HepG2 (cell line): Measurements from ENCODE around the gene TTYH1. TPM values are rescaled to one million over a fixed set of nuclear protein-coding genes. Genes with fewer than 3 reads are reported as not detected.

Experiments
- ELF4 ChIP-seq: sonication (generic); formaldehyde crosslinking; IDR thresholded peaks from 2 replicates; pipeline ENCODE4 v1.5.0; 2020; ENCODE audit warnings: missing genetic modification reagents, mild to moderate bottlenecking, moderate library complexity, borderline replicate concordance
- GATAD2A ChIP-seq: IDR thresholded peaks from 2 replicates; pipeline ENCODE4 v1.6.1; 2016
- HDAC1 ChIP-seq: sonication (generic); formaldehyde crosslinking; IDR thresholded peaks from 2 replicates; pipeline ENCODE4 v1.5.1; 2020; ENCODE audit warnings: mild to moderate bottlenecking, missing genetic modification reagents
- HNRNPL ChIP-seq: fragments of 200-400 bp; formaldehyde crosslinking; IDR thresholded peaks from 2 replicates; pipeline ENCODE4 v1.6.1; 2017; ENCODE audit warnings: mild to moderate bottlenecking, low read depth, low read length
- HOXA3 ChIP-seq: sonication (generic); formaldehyde crosslinking; IDR thresholded peaks from 2 replicates; pipeline ENCODE4 v1.5.0; 2020; ENCODE audit warnings: missing genetic modification reagents
- KDM5A ChIP-seq: fragments of 200-600 bp; sonication (generic); IDR thresholded peaks from 2 replicates; pipeline ENCODE4 v1.7.0; 2018; ENCODE audit warnings: antibody characterized with exemption, mild to moderate bottlenecking, low read length, borderline replicate concordance
- MBNL3 ChIP-seq: fragments of 250-450 bp; sonication (Bioruptor Pico); conservative IDR thresholded peaks from 2 replicates; pipeline ENCODE4 v1.8.0; 2022; ENCODE audit warnings: mild to moderate bottlenecking, inconsistent platforms
- MTA1 ChIP-seq: sonication (generic); formaldehyde crosslinking; IDR thresholded peaks from 2 replicates; pipeline ENCODE4 v1.4.0; 2020; ENCODE audit warnings: missing genetic modification reagents, mild to moderate bottlenecking, borderline replicate concordance
- NR2C2 ChIP-seq: sonication (generic); formaldehyde crosslinking; IDR thresholded peaks from 2 replicates; pipeline ENCODE4 v1.4.0; 2020; ENCODE audit warnings: missing genetic modification reagents, mild to moderate bottlenecking, moderate library complexity, borderline replicate concordance
- PHF8 ChIP-seq: sonication (generic); formaldehyde crosslinking; IDR thresholded peaks from 2 replicates; pipeline ENCODE4 v1.5.0; 2020; ENCODE audit warnings: missing genetic modification reagents
- PRDM10 ChIP-seq: sonication (generic); formaldehyde crosslinking; IDR thresholded peaks from 2 replicates; pipeline ENCODE4 v1.4.0; 2020; ENCODE audit warnings: low read depth, missing genetic modification reagents
- PRMT3 ChIP-seq: sonication (generic); formaldehyde crosslinking; IDR thresholded peaks from 2 replicates; pipeline ENCODE4 v1.8.1; 2022; ENCODE audit warnings: low read depth, mild to moderate bottlenecking, moderate library complexity, missing genetic modification reagents, borderline replicate concordance
- SAP130 ChIP-seq: IDR thresholded peaks from 2 replicates; pipeline ENCODE4 v1.6.1; 2016; ENCODE audit warnings: low read depth
- THYN1 ChIP-seq: sonication (generic); formaldehyde crosslinking; IDR thresholded peaks from 2 replicates; pipeline ENCODE4 v1.8.1; 2023; ENCODE audit warnings: low read depth, mild to moderate bottlenecking, moderate library complexity, missing genetic modification reagents, borderline replicate concordance
- TOPORS ChIP-seq: sonication (generic); formaldehyde crosslinking; IDR thresholded peaks from 2 replicates; pipeline ENCODE4 v1.8.0; 2023; ENCODE audit warnings: mild to moderate bottlenecking, missing genetic modification reagents
- XRCC5 ChIP-seq: fragments of 200-400 bp; formaldehyde crosslinking; optimal IDR thresholded peaks from 2 replicates; pipeline ENCODE3; 2017; ENCODE audit warnings: mild to moderate bottlenecking, low read length
- ZBTB21 ChIP-seq: sonication (generic); formaldehyde crosslinking; IDR thresholded peaks from 2 replicates; pipeline ENCODE4 v1.4.0; 2020; ENCODE audit warnings: missing genetic modification reagents
- ZFY ChIP-seq: sonication (generic); formaldehyde crosslinking; IDR thresholded peaks from 2 replicates; pipeline ENCODE4 v1.4.0; 2020; ENCODE audit warnings: missing genetic modification reagents
- ZMAT5 ChIP-seq: sonication (generic); formaldehyde crosslinking; IDR thresholded peaks from 2 replicates; pipeline ENCODE4 v1.5.0; 2020; ENCODE audit warnings: mild to moderate bottlenecking, low read depth, missing genetic modification reagents, borderline replicate concordance
- ZNF101 ChIP-seq: sonication (generic); formaldehyde crosslinking; IDR thresholded peaks from 2 replicates; pipeline ENCODE4 v1.4.0; 2020; ENCODE audit warnings: mild to moderate bottlenecking, low read depth, missing genetic modification reagents, borderline replicate concordance
- ZNF639 ChIP-seq: conservative IDR thresholded peaks from 2 replicates; pipeline ENCODE4 v1.6.1; 2018; ENCODE audit warnings: missing genetic modification reagents
- ZNF800 ChIP-seq: sonication (generic); formaldehyde crosslinking; IDR thresholded peaks from 2 replicates; pipeline ENCODE4 v1.4.0; 2020; ENCODE audit warnings: missing genetic modification reagents
- polyA plus RNA-seq, 8 experiments: library from polyadenylated mRNA; depleted of rRNA in 3 of 8; stranded (reverse) in 7 of 8; unstranded in 1 of 8; fragments of >200 nt; fragmentation: Illumina TruSeq in 4 of 8; extraction: Trizol in 4 of 8; gene quantifications; 2 replicates each; pipeline versions ENCODE4 v1.2.1 to v1.2.3, GENCODE V29; 2011 to 2016; ENCODE audit warnings: low read depth in 4 of 8, missing spikeins in 1 of 8, mixed read lengths in 1 of 8; ENCODE audit not compliant: insufficient read depth in 1 of 8
- total RNA-seq, 5 experiments: library from RNA; depleted of rRNA; stranded (reverse); fragments of >200 nt; fragmentation: Illumina TruSeq; extraction: Trizol; gene quantifications; 2 replicates each; pipeline ENCODE4 v1.2.3, GENCODE V29; 2016; ENCODE audit warnings: low read depth in 1 of 5
- TF ChIP-seq, protein P1 (sequence below): sonication (generic); formaldehyde crosslinking; IDR thresholded peaks from 2 replicates; pipeline ENCODE4 v1.9.0; 2022; ENCODE audit warnings: missing genetic modification reagents, mild to moderate bottlenecking, borderline replicate concordance

TTYH1 gene
- total and polyA plus RNA-seq, 2 of the 13 experiments (the other 11 are each of a cell fraction or from before 2014, with no cell fraction given) = 6.9 to 19.9 TPM

GRCh38 chr19:54420068-54420382 is 4.8 kb downstream of the TTYH1 start (continued):
- TF ChIP-seq NR2C2 (peak; percentile 43; the same call in 1 of the 2 replicates), PHF8 (no peak), ZNF101 (CRISPR knock-in tag) (no peak), XRCC5 (peak; percentile 43), HNRNPL (no peak), ZBTB21 (CRISPR knock-in tag) (no peak), ZMAT5 (no peak), TOPORS (CRISPR knock-in tag) (no peak), PRDM10 (CRISPR knock-in tag) (no peak; the same call in 1 of the 2 replicates), HDAC1 (CRISPR knock-in tag) (0 out of 2 replicates have a peak, but pooled peaks have one; percentile 36), SAP130 (CRISPR knock-in tag) (no peak), ZNF800 (CRISPR knock-in tag) (no peak), THYN1 (CRISPR knock-in tag) (no peak), HOXA3 (no peak), PRMT3 (CRISPR knock-in tag) (no peak), ELF4 (CRISPR knock-in tag) (no peak), ZNF639 (CRISPR knock-in tag) (no peak), ZFY (CRISPR knock-in tag) (peak; percentile 38; the same call in 1 of the 2 replicates), GATAD2A (no peak), MTA1 (0 out of 2 replicates have a peak, but pooled peaks have one; percentile 47), MBNL3 (no peak), KDM5A (no peak)
- TF ChIP-seq, protein P1, sequence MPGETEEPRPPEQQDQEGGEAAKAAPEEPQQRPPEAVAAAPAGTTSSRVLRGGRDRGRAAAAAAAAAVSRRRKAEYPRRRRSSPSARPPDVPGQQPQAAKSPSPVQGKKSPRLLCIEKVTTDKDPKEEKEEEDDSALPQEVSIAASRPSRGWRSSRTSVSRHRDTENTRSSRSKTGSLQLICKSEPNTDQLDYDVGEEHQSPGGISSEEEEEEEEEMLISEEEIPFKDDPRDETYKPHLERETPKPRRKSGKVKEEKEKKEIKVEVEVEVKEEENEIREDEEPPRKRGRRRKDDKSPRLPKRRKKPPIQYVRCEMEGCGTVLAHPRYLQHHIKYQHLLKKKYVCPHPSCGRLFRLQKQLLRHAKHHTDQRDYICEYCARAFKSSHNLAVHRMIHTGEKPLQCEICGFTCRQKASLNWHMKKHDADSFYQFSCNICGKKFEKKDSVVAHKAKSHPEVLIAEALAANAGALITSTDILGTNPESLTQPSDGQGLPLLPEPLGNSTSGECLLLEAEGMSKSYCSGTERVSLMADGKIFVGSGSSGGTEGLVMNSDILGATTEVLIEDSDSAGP = no peak
